GM18907 (cell line): Measurements from ENCODE around the gene CMSS1.

ENCODE experiments used
- ATAC-seq: cut with Tn5 transposase; IDR thresholded peaks from one replicate; pipeline ENCODE4 v1.9.1; 2021; ENCODE audit warnings: mild to moderate bottlenecking, moderate library complexity; ENCODE audit not compliant: unreplicated experiment

The CMSS1 gene

DNA sequence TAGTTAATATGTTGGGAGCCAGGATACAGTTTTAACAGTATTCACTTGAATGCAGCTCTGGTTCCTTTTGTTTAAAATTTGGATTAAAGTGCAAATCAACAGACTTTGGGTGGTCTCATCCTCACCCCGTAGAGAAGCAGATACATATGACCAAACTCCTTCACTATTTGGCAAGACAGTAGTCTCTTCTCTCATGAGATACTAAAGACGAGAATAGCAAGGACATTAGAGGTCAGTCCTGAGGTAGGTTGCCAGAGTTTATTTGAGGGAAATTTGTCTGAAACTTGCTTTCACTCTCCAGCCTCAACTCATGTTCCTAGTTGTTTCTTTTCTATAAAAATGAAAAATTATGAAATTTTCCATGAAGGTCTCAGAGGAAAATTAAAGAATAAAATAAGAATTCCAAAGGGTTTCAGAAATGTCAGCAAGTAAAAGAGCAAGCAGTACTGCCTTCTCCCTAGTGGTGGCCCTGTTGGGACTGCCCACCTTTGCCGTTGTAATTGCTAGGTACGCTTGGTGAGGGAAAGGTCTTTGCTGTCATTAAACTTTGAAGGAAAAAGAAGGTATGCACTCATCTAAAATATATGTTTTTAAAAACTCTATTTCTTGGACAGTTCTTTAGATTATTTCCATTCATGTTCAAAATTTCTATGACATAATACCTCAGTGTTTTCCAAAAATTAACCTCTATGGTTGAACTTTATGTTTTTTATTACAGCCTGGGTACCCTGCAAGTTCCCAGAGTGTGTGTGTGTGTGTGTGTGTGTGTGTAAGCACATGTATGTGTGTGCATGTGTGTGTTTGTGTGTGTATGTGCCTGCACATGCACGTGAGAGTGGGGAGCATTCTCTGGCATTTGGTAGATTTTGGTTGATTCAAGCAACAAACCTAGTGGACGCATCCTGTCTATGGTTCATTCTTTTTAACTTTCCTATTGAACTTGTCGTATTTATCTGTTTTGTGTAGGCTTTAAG lies 111.4 kb downstream of the CMSS1 start:
- ATAC-seq, result no peak

DNA sequence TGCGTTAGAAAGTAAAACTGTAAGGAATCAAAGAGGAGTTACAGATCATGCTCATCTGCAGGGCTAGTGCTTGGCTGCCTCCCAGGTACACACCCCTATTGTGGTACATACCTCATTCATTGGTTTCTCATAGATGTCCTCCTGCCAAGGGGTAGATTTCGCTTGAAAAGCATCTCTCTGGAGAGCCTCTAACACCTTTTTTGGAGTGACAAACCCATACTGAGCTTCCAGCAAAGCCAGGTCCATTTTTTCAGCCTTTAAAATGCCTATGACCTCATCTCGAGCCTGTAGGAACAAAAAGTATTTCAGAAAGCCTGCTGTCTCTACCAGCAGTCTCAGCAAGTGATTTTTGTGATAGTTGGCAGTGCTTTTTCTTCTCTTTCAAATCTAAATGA lies 112.1 kb downstream of the CMSS1 start:
- no peak for ATAC-seq

DNA sequence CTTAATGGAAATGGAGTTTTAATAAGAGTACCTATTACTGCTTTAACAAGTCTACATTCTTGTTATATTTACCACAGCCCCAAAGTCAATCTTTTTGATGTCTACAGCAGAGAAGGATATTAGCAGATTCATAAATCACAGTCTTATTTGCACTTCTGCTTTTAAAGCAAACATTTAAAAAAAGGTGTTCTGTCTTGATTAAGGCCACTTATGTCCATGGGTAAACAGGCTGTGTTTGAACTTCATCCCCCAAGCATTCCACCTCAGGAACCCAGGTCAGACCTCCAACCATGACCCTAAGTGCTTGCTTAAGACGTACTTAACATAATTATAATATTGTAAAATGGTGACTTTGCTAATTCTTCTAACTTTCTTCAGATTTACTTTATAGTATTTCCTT lies 113.4 kb downstream of the CMSS1 start:
- ATAC-seq, result no peak

DNA sequence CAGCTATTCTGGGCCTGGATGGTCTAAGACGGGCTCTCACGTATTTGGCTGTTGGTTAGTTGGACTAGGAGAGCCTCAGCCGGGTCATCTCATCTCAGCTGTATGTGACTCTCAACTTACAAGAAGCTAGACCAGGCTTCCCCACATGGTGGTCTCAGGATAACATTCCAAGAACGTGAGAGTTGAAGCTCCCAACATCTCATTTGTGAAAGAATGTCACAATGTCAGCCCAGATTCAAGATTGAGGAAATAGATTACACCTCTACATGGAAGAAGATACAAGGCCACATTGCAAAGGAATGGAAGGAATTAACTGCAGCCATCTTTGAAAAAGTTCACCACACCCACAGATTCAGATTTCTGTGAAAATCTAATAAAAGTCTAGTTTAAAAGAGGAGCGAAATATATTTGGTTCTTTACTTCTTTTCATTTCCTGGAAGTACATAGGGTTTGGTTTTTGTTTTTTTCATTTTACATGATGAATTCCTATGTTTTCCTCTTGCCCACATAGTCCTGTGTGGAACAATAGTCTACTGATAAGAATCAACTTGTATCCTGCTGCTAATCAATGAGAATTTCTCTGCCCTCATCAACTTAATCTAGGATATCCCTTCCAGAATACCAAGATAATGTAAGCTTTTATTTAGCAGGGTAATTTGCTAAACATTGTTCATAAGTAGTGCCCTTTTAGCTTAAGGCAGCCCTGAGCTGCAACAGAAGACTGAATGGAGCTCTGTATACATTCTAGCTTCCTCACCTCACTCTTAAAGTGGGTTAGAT lies 116.5 kb downstream of the CMSS1 start:
- no peak for ATAC-seq

DNA sequence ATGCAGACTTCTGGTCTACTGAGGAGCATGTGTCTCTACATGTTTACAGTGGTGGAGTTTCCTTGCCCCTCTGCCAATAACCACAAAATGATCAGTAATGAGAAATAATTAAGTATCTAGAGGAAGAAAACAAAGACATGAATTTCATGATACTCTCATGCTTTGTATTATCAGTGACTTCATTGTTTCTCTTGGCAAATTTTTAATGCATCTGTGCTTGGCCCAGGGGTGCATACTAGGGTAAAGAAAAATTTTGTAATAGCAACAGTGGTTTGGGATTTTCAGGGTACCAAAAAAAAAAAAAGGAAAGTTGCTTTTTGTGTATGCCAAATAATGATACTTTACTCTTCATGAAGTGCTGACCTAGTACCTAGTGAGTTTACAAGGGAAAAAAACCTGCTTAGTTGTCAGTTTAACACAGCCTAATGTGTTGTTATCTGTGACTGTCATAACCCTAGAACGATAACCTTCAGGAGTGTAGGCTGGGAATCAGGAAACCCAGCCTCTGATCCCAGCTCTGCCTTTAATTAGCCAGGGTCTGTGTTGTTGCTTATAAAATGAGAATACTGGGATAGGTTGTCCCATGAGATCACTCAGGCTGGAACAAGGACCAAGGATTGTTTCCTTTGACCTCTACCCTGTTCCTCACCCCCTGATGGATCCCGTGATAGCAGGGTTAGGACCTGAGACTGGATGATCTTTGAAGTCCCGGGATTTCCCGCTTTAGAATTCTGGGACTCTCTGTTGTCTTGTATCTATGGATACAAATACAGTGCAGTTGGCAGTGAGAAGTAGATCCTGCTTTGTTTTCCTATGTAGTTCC lies 117.5 kb downstream of the CMSS1 start:
- ATAC-seq, result no peak

DNA sequence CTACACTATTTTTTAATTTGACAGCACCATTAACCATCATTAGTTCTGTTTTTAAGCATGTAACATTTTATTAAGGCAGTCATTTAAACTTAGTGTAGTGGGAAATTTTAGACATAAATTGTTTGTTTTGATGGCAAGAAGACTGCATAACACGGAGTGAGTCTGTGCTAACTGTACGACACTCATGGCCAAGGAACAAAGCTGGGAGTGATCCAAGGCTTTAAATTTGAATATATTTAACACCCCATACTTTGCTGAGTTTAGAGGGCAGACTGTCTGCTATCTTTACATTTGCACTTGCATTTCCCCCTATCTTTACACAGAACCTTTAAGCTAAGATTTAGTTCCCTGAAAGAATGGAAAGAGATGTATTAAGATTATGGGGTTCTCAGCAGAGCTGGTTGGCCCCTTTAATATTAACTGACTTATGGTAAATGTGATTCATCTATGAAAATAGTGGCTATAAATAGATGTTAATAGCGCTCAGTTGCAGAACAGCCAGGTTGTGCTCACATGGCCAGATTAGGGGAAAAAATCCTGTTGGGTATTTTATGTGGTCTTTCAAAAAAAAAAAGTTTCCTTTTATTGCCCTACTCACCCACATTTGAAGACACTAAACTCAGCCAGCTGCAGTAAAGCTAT lies 120.7 kb downstream of the CMSS1 start:
- peak; percentile 48 for ATAC-seq

DNA sequence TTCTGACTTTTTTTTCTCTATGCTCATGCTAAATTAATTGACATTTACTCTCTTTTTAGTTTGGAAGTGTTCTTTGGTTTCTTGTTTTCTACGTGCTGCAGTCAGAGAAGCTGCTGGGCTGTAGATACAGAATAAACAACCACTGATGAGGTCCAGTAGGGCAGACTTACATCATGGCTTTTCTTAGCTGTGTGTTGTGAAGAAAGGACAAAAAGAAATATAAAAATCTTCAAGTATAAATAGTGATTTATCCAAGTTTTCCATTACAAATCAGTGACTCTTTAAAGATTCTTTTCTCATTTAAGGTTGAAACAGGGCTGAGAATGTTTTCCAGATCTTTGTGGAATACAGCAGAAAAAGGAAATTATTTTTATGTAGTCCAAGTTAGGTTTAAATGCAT lies 122.2 kb downstream of the CMSS1 start:
- no peak for ATAC-seq

DNA sequence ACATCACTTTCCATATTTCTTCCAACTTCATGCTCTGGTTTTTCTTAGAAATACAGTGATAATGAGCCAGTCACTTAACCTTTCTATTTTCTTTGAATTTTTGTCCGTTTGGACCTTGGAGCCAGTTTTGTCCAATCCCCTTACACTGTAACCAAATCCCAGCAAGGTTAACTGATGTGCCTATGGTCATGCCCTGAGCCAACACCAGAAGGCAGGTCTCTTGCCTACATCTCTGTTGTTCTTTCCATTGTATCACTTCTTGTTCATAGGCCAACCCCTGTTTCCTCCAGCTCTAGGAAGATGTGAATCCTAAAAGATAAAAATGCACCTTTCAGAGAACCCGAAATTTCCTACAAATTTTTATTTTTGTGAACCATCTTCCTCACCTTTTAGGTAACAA lies 122.7 kb downstream of the CMSS1 start:
- ATAC-seq, result no peak

DNA sequence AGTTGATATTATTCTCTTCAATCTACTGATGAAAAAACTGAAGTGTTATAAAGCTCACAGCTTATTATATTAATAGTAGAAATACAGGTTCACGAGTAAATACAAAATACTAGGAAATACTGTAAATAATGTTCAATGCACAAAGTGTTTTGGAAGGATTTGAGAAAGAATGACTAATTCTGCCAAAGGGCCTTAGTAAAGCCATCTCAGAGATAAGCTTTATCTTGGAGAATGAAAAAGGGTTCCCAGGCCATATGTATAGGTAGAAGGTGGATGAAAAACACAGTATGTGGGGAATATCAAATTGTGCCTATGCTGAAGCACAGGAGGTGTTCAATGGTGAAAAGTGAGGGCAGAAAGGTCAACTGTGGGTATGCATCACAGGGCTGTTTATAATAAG lies 123.5 kb downstream of the CMSS1 start:
- no peak for ATAC-seq

DNA sequence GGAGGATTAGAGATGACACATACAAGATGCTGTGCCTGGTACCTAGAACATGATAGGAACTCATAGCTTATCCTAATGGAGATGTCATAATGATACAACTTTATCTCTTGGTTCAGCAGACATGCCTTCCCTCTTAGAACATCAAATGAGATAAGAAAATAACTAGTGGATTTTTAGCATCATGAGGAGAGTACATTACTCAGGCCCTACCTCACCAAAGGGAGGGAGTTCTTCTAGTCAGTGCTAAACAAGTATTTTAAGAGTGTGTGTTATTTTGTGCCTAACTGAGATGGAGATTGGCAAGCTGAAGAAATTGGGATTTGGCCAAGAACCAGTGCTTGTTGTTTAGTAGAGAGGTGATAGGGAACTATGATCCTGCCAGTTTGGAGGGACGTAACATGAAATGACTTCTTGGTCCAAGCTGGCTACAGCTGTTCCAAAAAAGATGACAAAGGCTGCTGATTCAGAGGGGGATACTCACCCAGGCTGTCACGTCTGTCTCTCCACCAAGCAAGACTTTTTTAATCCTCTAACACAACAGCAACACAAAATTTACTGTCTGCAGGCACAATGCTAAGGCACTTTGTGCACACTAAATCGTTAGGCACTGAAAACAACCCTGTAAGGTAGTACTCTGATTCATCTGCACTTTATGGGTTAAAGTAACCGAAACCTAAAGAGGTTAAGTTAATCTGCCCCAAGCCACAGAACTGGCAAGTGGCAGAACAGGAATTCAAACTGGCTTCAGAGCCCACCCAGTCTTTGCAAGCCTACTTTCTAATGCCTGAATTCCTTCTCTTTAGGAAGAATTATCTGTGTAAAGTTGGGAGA lies 126.5 kb downstream of the CMSS1 start:
- ATAC-seq, result no peak

DNA sequence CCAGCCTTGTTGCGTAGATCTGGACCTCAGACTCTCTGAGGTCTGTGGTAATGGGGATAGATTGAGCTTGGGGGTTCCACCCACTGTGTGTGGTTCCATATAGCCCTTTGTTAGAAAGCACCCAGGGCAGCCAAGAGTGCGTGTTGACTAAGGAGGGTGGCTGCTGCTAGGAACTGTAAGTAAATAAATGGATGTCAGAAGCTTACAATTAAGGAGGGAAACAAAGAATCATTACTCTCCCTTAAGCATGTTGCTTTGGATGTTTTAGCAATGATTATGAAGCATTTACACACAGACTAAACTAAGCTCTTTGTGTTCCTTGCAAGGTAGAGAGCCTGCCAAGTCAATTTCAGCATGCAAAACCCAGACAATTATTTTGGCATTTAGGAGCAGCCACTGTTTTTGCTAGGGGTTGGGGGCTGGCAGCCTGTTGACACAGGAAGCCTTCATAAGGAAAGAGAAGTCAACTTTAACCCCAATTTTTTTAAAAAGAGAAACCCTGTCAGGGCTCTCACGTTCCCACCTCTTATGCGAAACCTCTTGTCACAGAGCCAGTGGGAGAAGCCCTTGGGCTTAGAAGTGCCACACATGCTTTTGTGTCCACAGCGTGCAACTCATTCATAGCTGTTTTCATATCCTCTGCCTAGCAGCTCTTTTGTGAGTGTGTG lies 127.8 kb downstream of the CMSS1 start:
- no peak for ATAC-seq

DNA sequence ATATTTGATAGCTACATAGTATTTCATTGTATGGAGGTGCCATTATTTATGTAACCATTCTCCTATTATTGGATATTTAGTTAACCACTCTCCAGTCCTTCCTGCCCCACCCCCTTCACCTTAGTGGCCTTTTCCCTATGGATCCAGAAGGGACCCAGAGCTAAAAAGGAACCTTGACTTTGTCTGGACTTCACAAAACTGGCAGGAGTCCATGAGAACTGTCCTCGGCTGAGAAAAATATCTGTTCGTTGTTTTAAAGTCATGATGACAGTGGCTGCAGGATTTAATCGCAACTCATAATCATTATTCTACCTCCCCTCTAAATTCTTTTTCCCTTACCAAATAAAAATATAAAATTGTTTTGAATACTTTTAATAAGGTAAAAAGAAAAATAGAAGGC lies 129.7 kb downstream of the CMSS1 start:
- no peak for ATAC-seq

DNA sequence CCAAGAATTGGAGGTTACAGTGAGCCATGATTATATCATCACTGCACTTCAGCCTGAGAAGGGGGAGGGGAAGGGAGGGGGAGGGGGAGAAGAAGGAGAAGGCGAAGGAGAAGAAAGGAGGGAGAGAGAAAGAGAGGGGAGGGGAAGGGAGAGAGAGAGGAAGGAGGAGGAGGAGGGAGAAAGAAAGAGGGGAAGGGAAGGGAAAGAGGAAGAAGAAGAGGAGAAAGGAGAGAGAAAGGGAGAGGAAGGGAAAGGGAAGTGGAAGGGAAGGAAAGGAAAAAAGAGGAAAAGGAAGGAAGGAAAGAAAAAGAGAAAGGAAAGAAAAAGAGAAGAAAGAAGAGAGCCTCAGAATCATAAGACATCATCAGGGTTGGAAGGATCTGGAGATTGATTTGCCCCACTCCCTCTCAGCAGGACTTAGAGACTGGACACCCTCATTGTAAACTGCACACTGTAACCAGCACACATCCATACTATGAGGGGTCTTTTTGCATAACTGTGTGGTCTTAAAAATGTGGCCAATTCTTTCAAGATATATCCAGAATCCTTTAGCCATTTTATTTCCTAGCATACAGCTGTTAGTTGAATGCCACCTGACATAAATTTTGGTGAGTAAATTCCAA lies 130.9 kb downstream of the CMSS1 start:
- ATAC-seq, result no peak

DNA sequence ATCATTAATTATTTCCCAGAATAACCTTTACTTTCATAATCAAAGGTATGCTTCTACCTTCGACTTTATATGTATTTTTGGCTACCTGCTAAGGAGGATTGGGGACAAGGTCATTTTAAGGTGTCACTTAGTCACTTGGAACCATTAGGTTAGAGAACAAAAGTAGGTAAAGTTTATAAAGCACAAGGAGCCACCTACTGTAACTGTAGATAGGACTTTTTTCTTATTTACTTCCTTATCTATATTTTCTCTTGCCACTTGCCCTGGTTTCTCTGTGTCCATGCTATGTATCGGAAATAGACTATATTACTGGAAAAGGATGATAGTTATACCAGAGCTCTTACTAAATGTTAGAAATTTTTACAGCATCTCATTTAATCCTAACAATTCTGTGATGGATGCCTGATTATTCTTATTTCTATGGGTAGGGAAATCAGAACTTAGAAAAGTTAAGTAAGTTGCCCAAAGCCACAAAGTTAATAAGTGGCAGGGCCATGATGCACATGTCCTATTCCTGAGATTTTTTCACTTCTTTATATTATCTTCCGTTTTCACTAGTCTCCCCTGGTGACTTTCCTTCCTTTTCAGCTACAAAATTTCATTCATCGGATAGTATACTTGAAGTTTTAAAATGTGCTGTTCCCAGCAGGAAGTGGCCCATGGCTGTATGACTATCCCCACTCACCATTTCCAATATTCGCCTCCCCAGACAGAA lies 132.5 kb downstream of the CMSS1 start:
- no peak for ATAC-seq

DNA sequence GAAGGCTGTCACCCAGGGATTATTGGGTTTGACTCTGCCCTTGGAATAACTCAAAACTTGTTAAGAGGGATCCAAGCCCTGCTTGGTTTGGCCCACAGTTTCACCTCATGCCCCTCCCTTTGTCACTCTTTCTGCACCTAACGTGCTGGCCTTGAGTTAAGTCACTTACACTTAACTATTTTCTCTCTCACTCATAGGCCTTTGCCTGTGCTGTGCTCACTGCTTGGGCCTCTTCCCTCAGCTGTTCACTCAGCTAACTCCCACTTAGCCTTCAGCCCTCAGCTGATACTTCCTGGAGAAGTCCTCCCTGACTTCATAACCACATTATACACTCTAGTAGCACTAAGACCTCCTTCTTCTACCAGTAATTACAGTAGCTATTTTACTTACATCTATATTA lies 133.3 kb downstream of the CMSS1 start:
- no peak for ATAC-seq

DNA sequence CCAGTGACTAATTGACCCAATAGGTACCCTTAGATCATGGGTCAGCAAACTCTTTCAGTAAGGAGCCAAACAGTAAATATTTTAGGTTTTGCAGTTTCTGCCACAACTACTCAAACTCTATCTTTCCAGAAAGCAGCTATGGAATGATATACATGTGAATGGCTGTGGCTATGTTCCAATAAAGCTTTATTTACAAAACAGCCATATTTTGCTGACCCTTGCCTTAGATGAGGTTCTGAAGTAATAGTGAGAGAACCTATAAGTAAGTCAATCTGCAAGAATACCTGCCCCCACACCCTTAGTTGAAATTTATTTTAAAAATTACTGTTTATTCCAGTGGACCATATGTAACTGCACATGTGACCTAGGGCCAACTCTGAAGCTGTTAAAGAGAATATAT lies 134.0 kb downstream of the CMSS1 start:
- no peak for ATAC-seq

DNA sequence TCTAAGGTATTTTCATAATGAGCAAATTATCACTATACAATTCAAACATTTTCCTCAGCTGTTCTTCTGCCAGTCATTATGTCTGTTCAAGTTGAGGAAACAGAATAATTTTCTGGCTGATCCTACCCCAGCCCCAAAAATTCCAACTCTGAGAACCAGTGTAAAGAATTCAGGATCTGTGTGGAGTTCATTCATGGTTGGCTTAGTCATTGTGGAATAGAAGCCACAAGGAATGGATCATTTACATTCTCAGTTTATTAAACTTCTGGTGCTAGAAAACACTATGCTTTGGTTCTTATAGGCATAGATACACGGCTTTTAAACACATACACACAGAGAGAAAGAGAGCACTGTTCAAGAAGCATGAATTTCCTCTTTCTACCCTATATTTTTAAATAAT lies 134.6 kb downstream of the CMSS1 start:
- ATAC-seq, result no peak

DNA sequence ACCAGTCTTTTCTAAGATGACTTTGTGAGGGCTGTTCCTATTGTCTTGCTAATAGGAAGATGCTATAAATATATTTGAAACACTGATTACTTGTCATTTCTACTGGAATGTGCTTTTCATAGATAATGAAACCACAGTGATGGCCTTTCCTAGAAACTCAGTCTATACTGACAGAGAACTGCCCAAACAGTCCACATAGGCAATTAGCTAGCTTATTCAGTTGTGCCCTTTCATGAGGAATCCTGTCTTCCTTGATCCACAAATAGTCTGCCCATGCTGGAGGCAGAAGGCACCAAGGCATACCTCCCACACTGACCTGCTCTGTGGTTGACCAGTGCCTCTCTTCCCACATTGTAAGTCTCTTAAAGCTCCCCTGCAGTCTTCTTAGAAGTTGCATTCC lies 135.9 kb downstream of the CMSS1 start:
- ATAC-seq, result no peak
